ENCODE results near the gene STAC3.
A peak's percentile ranks its signal among the peaks of the same experiment; 100 is the strongest.

STAC3 gene

GRCh38 chr12:57235728-57236131, 15.3 kb downstream of the STAC3 start:
- DNase-seq (ENCODE audit: low spot score) = no peak

DNA sequence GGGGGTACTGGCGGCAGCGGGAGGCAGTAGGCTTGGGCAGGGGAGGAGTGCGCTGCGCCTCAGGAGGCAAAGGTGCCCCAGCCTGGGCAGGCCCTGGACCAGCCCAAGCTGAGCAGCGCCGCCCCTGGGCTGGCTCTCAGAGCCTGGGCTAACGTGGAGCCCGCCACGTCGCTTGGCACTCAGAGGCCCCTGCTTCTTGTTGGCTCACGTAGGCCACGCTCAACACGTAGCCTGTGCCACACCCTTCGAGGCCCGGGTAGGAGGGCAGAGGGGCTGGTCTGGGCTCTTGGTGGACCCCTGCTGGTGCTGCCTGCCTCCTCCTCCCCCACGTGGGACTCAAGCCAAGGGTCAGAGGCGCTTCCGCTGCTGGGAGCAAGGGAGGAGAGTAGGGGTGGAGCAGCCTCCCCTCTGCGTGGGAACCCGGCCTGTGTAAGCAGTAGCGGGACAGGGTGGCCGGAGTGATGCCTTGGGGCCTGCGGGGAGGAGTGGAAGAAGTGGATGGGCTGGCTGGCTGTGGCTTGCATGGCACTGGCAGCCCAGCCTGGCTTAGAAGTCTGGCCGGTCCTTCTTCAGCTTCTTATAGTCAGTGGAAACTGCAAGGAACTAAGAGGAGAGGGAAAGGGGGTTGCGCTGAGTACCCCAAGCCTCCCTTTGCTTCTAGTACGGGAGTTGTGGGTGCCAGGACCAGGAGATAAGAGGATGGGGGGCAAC, 15.8 kb downstream of the STAC3 start:
- DNase-seq (ENCODE audit: low spot score) = no peak

DNA sequence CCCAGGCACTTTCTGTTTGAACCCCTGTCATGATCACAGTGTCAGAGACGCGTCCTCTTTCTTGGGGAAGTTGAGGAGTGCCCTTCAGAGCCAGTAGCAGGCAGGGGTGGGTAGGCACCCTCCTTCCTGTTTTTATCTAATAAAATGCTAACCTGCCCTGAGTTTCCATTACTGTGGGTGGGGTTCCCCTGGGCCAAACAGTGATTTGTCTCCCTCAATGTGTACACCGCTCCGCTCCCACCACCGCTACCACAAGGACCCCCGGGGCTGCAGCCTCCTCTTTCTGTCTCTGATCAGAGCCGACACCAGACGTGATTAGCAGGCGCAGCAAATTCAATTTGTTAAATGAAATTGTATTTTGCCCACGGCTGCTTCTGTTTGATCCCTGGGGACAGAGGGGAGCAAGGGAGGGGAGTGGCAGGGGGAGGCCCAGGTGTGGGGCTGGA, 16.4 kb downstream of the STAC3 start:
- no peak for DNase-seq (ENCODE audit: low spot score)

- no peak for DNase-seq (ENCODE audit: low spot score)
These were observed 16.8 kb downstream of the STAC3 start for GRCh38 chr12:57234233-57234570.

GRCh38 chr12:57233357-57234232, 17.4 kb downstream of the STAC3 start:
- no peak for DNase-seq (ENCODE audit: low spot score)

GRCh38 chr12:57232156-57232756, 18.7 kb downstream of the STAC3 start:
- no peak for DNase-seq (ENCODE audit: low spot score)

GRCh38 chr12:57231276-57232021, 19.5 kb downstream of the STAC3 start:
- no peak for DNase-seq (ENCODE audit: low spot score)

- no peak for DNase-seq (ENCODE audit: low spot score)
These were observed 20.4 kb downstream of the STAC3 start for GRCh38 chr12:57230381-57231155.

DNA sequence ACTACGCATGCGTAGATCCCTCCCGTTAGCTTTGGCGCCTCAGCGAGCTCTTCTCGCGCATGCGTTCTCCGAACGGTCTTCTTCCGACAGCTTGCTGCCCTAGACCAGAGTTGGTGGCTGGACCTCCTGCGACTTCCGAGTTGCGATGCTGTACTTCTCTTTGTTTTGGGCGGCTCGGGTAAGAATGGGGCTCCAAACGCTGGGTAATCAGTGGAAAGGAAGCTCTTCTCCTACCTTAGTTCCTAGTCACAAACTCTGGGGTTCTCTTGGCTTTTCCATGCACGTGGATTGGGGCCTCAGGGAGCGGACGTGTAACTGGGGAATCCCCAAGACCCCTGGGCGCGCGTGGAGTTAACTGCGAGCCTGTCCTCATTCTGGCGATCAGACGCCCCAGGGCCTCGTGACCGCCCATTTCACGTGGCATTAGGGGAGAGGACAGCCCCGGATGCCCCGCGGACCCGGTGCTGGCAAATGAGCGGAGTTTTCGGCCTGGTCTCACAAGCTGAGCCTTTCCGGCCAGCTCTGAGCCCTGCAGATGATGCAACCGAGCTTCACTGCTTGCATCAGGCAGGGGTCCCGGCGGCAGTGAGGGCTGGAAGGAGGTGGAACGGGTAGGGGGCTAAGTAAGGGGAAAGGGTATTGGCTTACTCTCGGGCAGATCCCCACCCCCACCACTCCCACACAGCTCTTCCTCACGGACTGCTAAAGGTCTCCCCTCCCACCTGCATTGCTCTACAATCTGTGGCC, 21.2 kb downstream of the STAC3 start, which contains the start of gene SHMT2:
TSS of gene SHMT2 (plus strand) at position 78 of the 747 bp plus-strand sequence. CDS start at position 146, 68 bp downstream.
- peak; percentile 95 for DNase-seq (ENCODE audit: low spot score)

GRCh38 chr12:57229046-57229633, 21.8 kb downstream of the STAC3 start:
- no peak for DNase-seq (ENCODE audit: low spot score)

GRCh38 chr12:57227315-57228115, 23.5 kb downstream of the STAC3 start:
- DNase-seq (ENCODE audit: low spot score) = no peak

- no peak for DNase-seq (ENCODE audit: low spot score)
These were observed 24.2 kb downstream of the STAC3 start for GRCh38 chr12:57226588-57227314.

- no peak for DNase-seq (ENCODE audit: low spot score)
These were observed 25.2 kb downstream of the STAC3 start for GRCh38 chr12:57225680-57226210.

- peak; percentile 58 for DNase-seq (ENCODE audit: low spot score)
These were observed 25.9 kb downstream of the STAC3 start for GRCh38 chr12:57224973-57225679.

GRCh38 chr12:57224278-57224972, 26.6 kb downstream of the STAC3 start:
- DNase-seq (ENCODE audit: low spot score) = no peak

DNA sequence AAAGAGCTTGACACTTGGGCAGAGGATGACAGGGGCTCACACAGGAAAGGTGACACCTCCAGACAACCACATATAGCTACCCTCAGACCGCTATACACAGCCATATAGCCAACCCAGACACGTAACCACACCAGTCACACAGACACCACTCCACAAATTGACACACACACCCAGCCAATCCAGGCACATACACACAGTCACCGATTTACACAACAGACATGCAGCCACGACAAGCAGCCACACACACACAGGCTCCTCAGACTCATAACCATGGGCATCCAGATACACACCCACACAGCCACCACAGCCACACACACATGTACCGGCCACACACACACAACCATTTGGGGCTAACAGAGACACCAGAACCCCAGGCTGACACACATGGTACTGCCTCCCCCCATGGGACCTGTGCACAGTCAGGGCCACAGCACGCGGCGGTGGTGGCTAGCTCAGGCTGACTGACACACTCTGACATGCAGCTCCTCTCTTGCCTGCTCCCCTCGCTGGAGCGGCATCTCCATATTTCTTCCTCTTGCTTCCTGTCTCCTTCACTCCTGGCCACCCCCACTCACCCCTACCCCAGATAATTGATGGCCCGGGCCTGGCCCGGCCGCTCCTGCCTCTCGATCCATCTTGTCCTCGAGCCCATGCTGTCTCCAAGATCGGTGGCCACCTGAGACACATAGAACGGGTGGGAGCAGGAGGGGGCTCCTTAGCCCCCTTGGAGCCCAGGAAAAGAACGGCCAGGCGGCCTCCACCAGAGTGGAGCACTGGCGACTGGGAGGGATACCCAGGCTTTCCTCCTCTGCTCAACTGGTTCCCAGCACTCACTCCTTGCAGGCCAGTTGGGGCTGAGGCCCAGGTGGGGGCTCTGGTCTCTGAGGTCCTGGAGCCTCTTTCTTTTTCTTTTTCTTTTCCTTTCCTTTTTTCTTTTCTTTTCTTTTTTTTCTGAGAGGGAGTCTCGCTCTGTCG, 27.5 kb downstream of the STAC3 start:
- no peak for DNase-seq (ENCODE audit: low spot score)

Data from CD4-positive, alpha-beta T cell treated with Interleukin-6 at 100 ng/mL for 8 hours (primary cell).